NCI-H748 (cell line): ENCODE results near the gene PAM16.

ENCODE experiments used
- DNase-seq: peaks from one replicate; lab custom pipeline; 2025; ENCODE audit not compliant: unreplicated experiment; lab: John Stamatoyannopoulos, UW

The PAM16 gene

GRCh38 chr16:4371357-4372000 lies 20.4 kb upstream of the PAM16 start, which contains the start of gene VASN:
VASN (plus strand) TSS chr16:4371848; CDS start chr16:4380878, 9,030 bp downstream.
- no peak for DNase-seq

GRCh38 chr16:4370570-4371356 lies 19.6 kb upstream of the PAM16 start:
- no peak for DNase-seq

DNA sequence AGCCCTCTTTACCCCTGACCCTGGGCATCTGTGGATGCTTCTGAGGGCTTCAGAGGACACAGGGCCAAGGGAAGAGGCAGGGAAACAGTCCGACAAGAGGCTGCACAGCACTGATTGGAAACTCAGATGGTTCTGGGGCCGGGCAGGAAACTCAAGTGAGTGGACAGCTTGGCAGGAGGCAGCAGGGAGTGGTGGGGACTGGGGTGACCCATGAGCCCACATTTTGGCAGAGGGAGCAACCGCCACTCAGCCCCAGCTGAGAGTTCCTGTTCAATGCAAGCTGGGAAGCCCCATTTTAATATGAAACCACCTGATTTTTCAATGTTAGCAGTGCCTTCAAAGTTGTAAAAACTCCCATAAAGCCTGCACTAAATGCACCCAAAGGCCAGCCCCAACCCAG lies 19.0 kb upstream of the PAM16 start:
- no peak for DNase-seq

DNA sequence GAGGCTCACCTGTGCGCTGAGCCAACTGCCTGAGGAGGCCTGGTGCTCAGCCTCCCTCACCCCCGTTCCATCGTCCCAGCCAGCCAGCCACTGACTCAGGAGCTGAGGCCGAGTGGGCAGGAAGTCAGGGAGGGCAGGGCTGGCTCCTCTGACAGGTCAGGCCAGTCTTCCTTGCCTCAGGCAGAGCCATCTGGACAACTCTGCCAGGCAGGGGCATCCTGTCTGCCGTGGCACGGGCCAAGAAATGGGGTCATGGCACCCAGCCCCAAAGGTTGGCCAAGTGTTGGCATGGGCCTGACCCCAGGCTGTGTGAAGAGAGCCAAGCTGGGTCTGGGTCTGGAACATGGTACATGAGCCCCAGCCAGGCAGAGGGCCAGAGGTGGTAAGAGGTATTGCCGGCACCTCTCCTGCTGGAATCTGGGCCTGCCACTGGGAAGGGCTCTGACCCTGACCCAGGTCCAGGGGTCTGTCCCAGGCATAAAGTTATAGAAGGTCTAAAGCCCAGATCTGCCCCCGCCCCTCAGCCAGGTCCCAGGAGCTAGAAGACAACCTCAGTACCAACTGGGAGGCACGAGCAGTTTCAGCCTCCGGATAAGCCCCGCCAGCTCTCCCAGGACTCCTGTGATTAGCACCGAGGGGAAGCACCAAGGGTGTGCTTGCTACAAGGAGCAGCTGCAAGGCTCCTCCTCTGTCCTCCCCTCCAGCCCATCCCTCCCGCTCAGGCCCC lies 18.0 kb upstream of the PAM16 start:
- no peak for DNase-seq

- no peak for DNase-seq
Observed at GRCh38 chr16:4367393-4367856, 16.3 kb upstream of the PAM16 start.

DNA sequence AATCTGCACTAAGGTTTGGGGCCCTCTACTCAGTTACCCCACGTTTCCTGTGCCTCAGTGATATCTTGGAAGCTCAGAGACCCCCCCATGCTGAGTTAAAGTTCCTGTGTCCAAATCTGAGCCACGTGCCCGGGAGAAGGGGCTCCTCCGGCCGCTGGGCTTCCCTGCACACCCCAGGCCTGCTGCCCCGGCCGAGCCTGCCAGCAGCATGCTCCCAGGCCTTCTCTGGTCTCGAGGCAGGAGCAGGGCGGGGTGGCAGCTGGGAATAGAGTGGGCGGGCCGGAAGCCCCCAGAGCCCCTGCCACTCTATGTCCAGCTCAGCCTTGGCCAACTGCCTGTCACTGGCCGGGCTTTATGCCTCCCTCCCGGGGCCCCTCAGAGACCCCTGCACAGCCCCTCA lies 14.9 kb upstream of the PAM16 start:
- DNase-seq: no peak

DNA sequence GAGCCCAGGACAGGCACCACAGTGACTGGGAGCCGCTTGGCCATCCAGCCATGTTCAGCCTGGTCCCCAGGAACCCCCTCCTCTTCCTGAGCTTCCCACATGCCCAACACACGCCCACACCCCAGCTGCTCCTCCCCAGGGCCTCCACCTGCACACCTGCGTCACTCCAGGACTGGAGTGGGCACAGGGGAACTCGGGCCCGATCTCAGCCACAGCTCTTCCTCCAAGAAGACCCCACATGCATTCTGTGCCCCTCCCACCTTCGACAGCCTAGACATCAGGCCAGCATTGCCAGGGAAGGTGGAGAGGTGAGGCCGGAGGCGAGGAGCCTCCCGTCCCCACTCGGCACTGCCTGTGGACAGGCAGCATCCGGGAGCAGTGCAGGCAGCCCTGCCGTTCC lies 14.5 kb upstream of the PAM16 start:
- DNase-seq: no peak

GRCh38 chr16:4365014-4365406 lies 13.9 kb upstream of the PAM16 start:
- no peak for DNase-seq

DNA sequence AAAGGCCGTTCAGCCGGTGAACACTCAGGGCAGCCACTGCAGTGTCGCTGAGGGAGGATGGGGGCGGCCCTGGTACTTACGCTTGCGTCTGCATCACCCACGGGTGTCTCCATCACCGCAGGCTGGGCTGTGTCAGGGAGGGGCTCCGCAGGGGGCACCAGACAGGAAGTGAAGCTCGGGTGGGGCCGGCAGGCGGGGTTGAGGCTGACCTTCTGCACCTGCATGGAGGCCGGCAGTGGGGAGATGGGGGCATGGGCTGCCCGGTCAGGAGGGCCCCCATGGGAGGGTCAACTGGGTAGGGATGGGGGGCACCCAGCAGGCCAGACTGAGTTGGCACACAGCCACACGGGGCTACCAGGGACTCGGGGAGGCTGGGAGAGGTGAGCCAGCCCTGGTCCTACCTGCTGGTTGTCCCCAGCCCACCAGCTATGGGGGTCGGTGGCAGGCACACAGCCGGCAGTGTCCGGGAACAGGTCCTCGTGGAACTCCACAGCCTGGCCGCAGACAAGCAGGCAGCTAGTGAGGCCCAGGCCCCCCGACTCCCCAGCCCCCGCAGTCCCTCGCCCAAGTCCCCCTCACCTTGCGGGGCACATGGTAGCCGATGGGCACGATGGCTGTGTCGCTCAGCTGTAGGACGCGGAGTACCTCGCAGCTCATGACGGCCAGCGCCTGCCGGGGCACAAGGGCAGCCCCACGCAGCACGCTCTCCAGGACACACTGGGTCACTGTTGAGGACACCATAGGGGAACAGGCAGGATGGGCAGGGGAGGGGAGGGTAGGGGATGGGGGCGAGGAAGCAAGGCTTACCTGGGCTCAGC lies 13.3 kb upstream of the PAM16 start:
- no peak for DNase-seq

DNA sequence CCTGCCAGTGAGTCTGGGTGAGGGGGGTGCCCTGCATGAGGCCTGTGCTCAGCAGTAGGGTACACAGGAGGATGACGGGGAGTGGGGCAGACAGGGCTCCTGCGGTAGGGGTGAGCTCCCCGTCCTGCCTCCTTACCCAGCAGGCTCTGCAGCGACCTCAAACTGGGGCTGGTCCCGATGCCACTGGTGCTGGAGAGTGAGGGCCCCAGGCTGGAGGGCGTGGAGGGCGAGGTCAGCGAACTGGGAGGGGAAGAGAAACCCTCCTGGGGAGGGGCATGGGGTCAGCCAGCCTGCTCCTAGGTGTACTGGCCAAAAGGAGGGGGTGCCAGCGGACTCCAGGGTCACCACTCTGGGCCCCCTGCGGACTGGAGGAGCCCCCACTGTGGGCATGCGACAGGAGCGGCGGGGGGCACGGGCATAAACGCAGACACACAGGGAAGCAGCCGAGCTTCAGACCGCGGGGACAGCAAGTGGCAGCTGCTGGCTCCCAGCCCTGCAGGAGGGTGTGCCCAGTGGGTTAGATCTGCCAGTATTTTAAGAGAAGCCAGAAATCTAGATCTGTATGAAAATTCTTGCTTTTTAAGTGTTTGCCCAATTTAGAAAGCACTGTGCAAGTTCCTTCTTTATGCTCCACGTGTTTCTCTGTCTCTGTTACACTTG lies 11.5 kb upstream of the PAM16 start:
- no peak for DNase-seq

GRCh38 chr16:4361944-4362311 lies 10.8 kb upstream of the PAM16 start:
- no peak for DNase-seq

DNA sequence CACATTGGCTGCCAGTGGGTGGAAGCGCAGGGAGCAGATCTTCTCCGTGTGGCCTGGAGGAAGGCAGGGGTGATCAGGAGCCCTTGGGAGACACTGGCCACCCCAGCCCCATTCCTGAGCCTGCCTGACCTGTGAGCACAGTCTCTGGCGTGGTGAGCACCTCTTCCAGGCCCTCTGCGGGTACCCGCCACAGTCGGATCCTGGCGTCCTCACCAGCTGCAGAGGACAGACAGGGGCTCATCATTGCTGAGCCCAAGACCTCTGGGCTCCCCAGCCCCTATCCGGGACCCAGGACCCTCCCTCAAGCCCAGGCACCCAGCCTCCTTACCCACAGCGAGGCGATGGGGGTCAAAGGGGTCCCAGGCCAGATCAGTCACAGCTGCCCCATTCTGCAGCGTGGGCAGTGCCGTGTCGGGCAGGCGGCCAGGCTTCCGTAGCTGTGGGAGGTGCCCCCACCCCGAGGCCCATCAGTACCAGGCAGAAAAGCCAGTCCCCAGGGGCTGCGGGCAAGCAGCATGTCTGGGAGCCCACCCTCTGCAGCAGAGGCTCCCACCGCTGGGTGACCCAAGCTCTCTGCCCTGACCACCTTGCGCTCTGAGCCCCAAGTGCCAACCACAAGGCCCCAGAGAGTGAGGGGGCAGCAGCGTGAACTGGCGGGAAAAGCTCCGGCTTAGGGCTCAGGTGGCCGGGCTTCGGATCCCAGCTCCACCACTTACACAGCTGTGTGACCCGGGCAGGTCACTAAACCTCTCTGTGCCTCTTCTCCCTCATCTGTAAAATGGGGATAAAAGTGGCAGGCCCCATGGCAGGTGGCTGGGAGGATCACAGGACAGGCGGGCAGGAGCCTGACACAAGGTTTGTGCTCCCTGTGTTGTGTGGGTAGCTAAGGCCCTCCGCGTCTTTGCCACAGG lies 10.2 kb upstream of the PAM16 start:
- no peak for DNase-seq

DNA sequence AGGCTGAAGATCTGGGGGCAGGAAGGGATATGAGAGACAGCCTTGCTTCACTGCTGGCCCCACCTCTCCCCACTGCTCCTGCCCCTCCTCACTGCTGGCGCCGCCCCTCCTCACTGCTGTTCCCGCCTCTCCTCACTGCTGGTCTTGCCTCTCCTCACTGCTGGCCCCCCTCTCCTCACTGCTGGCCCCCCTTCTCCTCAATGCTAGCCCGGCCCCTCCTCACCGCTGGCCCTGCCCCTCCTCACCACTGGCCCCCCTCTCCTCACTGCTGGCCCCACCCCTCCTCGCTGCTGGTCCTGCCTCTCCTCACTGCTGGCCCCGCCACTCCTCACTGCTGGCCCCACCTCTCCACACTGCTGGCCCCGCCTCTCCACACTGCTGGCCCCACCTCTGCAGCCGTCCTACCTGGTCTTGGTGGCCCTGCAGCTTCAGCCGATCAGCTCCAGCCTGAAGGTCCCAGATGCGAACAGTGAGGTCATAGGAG lies 9.5 kb upstream of the PAM16 start:
- no peak for DNase-seq

DNA sequence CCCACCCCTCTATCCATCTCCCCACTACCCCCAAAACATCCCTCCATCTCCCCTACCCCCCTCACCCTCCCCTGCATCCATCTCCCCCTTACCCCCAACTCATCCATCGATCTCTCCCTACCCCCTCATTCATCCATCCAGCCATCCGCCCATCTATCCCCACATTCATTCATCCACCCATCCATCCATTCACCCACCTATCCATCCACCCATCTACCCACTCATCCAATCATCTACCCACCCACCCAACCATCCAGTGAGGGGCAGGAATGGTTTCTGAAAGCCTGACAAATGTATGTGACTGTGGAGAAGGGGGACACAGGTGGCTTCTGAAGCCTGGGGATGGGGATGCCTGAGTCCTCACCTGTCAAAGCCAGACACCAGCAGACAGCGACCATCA lies 8.8 kb upstream of the PAM16 start:
- DNase-seq: no peak

DNA sequence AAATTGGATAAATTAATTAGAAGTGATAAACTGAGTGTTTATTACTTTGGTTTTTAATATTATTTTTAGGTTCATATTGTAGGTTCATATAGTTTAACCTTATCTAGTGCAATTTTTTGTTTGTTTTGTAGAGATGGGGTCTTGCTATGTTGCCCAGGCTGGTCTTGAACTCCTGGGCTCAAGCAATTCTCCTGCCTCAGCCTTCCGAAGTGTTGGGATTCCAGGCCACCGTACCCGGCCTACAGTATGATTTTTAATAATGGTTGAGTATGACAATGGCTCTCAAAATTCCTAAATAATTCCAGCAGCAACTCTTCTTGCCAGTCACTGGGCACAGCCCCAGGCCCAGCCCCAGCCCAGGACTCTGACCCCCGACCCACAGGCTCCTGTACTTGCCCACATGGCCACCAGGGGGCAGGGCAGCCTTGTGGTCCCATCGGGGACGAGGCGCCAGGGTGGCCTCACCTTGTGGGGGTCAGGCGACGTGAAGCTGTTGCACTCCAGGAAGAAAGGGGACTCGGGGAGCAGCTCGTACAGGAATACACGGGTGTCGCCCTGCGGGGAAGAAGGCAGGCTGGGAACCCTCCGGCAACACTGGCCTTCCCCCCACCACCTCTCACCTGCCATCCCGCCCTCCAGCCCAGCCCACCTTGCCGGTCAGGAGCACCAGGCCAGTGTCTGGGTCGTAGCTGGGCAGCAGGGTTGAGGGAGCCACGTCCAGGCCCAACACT lies 7.9 kb upstream of the PAM16 start:
- peak; percentile 1 for DNase-seq

DNA sequence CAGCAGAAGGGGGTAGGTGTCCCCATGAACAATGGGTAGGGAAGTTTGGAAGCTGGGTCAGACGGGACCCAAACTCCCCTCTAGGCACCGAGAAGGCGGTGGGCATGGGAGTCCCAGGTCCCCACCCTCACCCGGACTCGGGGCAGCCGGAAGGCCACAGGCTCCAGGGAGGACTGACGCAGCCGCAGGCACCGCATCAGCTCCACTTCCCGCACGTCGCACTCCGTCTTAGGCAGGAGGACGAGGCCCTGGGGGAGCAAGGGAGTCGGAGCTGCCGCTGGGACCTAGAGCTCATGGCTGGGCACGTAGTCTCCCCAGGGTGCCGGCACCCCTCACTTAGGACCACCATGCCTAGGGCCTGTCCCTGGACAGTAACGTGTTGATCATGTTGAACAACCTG lies 7.1 kb upstream of the PAM16 start:
- no peak for DNase-seq

DNA sequence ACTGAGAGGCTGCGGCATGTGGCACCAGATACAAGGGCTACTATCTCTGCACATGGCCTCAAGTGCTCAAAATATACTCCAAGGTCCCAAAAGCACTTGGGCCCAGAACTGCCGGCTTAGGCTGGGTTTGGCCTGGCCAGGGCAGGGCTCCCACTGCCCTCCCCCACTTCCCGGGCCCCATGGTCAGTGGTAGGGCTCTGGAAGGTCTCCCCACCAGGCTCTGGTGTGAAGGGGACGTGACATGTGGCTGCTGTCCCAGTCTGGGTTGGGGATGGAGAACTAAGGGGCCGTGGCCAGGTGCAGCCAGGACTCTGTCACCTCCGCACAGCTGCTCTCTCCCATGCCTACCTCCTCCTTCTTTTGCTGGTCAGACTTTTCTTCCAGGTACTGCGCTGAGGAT lies 5.7 kb upstream of the PAM16 start:
- no peak for DNase-seq

DNA sequence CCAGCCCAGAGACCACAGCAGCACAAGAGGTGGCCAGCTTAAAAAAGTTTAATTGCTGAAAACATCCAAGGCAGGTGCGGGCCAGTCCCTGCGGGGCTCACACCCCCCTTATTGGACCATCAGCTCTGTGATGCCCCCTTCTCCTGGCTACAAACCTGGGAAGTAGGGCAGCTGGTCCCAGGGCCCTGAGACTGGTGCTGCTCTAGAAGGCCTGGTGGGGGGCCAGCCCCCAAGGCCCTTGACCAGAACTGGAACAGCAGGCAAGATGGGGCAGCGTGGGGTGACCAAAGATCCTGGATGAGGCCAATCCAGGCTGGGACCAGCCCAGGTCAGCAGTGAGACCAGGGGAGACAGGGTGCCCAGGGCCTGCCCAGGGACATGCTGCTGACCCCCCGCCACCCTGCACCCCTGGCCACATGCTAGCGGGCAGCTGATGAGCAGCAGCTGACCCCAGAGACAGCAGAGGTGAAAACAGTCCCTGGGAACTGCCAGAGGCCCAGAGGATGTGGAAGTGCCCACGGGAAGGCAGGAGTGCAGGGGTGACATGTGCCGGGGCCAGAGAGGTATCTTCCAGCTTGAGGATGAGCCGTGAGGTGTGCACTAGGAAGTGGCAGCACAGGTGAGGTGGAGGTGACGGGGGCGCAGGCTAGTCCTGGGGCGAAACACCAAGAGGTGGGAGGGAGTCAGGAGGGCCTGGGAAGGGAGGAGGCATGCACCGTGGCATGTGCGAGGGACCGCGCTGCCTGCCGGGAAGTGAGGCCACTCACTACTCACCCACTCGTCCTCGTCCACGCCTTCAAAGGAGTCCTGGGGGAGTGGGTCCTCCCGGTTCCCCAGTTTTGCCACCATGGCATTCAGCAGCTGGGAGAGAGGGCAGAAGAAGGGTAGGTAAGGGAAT lies 3.6 kb upstream of the PAM16 start:
- DNase-seq: no peak
